ENCODE data around the gene ULK3.
A peak's percentile ranks its signal among the peaks of the same experiment; 100 is the strongest.

ULK3 gene

DNA sequence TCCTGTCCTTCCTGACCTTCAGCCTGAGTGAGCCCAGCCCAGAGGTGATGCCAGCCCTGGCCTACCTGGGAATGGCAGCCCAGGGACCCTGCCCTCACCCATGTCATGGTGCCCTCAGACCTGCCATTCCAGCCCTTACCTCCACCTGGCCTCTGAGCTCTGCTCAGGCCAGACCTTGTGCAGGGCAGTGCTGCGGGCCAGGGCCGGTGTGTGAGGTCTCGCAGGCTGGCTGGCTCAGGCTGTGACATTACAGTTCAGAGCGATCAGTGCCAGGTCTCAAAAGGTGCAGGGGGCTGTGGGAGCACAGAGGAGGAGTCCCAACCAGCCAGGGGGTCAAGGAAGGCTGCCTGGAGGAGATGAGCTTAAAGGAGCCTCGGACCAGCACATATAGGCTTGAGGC, 22.9 kb downstream of the ULK3 start:
- no peak for DNase-seq

DNA sequence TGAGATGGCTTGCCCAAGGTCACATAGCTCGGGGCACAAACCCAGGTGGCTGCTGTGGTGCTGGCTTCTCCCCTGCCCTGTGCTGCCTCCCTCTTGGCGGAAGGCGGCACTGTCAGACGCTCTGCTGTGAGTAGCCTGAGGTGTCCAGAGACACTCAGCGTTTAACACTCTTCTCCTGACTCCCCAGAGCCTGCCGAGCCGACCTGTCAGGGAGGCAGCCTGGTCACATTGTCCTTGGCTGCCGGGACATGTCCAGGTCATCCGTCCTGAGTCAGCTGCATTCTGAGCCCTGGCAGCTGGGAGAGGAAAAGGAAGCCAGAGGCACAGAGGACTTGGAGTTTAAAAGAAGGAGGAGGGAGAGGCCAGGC, 25.6 kb downstream of the ULK3 start:
- no peak for DNase-seq

DNA sequence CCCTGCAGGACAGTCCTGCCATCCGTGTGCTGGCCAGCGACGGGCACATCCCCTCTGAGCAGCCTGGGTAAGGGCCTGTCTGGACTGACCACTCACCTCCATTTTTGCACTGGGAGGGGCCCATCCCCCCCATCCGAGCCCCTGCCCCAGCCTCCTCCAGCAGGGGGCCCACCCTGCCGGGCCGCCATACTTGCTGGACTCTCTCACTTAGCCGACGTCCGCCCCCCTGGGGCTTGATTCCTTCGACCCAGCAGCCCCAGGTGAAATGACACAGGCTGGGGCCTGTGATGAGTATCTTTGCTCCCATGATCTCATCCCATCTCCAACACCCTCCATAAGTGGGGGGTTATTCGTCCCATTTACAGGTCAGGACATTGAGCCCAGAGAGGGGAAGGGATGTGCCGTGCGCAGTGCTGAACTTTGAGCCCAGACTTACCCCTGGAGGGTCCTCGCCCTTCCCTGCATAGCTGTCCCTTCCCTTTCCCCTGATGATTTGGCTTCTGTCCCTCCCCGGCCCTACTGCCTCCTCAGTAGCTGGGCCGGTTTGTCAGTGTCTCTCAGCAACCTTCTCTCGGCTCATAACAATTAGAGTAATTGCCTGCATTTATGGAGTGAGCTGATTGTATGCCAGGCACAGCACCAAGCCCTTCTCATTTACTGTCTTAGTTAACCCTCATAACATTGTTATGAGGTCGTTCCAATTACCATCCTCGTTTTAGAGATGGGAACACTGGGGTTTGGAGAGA, 26.2 kb downstream of the ULK3 start:
- DNase-seq, result no peak

DNA sequence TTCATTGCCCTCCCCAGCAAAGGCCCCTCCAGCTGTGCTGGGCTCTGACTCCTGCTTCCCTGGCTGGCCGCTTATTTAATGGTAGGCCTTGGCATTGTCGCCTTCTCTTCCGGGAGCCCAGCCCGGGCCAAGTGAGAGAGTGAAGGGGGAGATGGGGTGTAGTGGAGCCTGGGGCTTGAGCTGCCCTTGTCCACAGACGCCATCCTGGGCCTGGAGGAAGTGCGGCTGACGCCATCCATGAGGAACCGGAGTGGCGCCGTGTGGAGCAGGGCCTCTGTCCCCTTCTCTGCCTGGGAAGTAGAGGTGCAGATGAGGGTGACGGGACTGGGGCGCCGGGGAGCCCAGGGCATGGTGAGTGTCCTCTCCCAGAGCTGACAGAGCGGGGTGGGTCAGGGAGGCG, 27.0 kb downstream of the ULK3 start:
- no peak for DNase-seq

DNA sequence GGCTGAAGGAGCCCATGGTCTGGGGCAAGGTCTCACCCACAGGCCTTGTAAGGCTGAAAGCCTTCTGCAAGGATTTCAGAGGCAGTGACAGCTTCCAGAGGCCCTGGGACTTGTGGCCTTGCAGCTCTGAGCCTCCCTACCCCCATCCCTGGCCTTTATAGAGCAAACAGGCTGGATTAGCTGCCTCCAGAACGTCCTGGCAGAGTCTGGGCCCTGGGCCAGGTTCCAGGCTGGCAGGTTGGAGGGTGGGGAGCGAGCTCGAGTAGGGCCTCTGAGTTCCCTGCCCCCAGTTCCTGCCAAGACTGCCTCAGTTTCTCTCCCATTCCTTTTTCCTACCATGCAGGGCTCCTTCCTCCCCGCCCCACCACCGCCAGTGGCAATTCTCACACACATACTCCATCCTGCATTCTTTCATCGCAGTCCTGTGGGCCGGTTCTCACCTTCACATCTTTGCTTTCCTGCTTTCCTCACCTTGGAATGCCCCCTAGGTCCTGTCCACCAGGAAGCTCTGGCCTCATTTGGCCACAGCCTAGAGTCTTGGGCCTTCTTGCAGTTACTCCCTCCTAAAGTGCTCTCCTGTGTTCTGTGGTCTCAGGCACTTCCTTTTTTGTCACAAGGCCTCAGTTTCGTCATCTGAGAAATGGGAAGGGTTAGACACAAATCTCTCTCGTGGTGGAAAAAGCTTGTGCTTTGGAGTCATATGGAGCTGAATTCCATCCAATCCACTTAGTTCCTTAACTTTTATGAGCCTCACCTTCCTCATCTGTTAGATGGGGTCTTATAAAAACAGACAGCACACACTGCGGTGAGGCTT, 27.6 kb downstream of the ULK3 start:
- no peak for DNase-seq

DNA sequence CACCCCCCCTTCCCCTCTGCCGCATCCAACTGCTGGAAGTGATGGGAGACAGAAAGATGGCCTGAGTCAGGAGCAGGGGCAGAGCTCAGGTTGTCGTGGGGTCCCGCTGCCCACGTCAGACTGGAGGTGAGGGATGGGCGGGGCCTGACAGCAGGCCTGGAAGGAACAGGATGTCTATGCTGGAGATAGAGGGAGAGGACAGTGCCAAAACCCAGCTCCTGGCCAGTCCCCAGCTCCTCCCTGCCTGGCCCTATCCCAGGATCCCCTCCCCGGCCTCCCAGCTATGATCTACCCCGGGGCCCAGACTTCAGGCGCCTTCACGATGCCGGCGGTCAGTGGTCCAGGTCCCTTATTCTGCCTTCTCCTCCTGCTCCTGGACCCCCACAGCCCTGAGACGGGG, 30.4 kb downstream of the ULK3 start, which contains the start of gene LMAN1L:
Gene LMAN1L, plus strand, starts transcription at position 303 of the 400 bp plus-strand sequence. Its CDS starts 20 bp downstream, at position 323.
- DNase-seq, result no peak

DNA sequence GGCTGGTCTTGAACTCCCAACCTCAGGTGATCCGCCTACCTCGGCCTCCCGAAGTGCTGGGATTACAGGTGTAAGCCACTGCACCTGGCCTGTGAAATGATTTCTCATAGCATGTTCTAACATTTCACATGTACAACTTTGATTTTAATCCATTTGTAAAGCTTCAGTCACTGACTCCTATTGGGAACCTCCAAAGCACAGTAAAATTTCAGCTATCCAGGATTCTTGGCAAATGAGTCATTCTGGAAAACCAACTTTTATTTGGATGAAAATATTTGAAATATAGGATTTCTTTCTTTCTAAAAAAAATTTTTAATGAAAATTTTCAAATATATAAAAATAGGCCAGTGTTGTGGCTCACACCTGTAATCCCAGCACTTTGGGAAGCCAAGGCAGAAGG, 33.0 kb downstream of the ULK3 start:
- DNase-seq, result no peak

DNA sequence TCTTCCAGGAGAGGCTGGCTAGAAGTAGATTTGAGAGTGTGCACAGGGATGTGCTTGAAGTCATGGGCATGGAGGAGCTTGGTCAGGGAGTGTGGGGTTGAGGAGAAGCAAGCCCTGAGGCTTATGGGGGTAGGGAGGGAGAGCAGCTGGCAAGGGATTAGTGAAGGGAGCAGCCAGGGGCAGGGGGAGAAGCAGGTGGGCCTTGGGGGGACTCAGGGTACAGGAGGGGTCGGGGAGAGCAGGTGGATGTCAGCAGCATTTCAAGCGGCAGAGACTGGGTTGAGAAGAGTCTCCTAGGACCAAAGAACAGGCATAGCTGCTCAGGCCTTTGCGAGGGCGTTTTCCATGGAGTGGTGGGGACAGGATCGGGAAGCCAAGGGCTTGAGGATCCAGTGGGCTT, 33.7 kb downstream of the ULK3 start:
- no peak for DNase-seq

DNA sequence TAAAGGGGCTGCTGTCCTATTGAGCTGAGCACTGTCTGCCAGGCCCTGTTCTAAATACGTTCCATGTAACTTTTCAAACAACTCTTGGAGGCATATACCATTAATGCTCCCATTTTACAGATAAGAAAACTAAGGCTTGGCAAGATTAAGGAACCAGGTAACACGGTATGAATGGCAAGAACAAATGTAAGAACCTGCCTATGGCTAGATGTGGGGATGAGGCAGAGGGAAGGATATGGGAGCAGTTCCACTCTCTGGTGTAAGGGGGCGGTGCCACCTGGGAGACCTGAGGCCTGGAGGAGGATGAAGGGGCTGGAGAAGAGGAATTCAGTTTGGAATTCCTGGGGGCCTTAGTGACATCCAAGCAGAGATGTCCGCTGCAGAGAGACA, 34.1 kb downstream of the ULK3 start:
- no peak for DNase-seq

DNA sequence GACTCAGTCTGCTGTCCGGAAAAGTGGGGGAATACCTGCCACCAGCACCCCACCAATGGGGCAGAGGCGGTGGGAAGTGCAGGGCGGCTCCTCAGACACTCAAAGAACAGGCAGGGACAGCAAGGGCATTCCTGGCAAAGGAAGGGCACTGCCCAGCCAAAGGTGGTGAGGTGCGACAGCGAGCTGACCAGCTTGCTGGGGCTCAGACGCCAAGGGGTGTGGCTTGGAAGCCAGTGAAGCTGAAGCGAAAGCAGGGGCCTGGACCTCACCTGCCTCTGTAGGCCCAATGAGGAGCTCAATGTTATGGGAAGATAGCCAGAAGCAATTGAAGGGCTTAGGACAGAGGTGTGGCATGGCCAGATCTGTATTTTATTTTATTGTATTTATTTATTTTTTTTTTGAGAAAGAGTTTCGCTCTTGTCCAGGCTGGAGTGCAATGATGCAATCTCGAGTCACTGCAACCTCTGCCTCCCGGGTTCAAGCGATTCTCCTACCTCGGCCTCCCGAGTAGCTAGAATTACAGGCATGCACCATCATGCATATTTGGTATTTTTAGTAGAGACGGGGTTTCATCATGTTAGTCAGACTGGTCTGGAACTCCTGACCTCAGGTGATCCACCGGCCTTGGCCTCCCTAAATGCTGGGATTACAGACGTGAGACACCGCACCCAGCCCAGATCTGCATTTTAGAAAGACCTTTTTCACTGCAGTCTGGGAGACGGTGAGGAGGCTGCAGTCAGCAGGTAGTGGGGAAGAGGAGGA, 34.7 kb downstream of the ULK3 start:
- no peak for DNase-seq

DNA sequence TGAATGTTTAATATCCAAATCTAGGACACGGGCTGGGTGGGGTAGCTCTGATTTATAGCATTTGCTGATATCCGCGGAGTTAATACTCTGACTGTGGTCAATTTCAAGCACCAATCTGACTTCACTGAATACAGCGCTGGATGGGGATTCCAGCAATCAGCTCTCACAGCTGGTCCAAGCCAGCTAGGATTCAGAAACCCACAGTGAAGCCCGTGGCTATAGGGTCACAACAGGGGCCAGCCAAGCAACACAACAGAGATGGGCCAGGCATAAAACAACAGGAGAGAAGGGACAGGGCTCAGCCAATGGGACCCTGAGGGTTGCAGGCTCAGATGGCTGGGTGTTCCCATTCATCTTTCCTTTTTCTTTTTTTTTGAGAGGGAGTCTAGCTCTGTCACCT, 35.7 kb downstream of the ULK3 start:
- no peak for DNase-seq

DNA sequence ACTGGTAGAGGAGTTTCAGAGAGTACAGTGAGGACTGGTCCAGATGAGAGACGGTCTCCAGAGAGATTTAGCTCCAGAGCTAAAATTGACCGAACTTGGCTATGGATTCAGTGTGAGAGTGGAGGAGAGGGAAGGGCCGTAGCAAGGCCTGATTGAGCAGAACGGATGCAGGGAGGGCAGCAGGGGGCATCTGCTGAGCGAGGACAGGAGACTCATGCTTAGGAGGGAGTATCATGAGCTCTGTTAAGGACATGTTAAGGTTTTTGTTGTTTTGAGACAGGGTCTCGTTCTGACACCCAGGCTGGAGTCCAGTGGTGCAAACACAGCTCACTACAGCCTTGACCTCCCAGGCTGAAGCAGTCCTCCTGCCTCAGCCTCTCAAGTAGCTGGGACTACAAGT, 38.0 kb downstream of the ULK3 start:
- DNase-seq, result no peak

DNA sequence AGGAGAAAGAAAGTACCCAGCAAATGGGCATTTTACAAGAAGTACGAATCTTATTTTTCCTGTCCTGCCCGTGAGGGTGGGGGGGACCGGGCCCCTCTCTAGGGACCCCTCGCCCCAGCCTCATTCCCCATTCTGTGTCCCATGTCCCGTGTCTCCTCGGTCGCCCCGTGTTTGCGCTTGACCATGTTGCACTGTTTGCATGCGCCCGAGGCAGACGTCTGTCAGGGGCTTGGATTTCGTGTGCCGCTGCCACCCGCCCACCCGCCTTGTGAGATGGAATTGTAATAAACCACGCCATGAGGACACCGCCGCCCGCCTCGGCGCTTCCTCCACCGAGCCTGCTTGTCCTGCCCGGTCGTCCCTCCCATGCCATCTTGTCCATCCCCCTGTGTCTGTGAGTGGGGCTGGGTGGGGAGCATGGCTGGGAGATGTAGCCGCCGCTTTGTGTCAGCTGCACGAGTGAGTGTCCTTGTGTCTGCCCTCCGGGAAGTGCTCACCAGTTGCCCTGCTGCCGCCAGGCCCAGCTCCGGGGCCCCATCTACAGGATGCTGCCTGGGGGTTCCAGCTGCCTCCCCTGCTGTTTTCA, 40.0 kb downstream of the ULK3 start:
- DNase-seq, result no peak

DNA sequence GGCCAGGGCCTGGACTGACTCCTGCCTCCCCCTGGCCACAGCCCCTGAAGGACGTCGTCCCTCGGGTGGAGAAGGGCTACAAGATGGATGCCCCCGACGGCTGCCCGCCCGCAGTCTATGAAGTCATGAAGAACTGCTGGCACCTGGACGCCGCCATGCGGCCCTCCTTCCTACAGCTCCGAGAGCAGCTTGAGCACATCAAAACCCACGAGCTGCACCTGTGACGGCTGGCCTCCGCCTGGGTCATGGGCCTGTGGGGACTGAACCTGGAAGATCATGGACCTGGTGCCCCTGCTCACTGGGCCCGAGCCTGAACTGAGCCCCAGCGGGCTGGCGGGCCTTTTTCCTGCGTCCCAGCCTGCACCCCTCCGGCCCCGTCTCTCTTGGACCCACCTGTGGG, 40.7 kb downstream of the ULK3 start:
- DNase-seq, result no peak

DNA sequence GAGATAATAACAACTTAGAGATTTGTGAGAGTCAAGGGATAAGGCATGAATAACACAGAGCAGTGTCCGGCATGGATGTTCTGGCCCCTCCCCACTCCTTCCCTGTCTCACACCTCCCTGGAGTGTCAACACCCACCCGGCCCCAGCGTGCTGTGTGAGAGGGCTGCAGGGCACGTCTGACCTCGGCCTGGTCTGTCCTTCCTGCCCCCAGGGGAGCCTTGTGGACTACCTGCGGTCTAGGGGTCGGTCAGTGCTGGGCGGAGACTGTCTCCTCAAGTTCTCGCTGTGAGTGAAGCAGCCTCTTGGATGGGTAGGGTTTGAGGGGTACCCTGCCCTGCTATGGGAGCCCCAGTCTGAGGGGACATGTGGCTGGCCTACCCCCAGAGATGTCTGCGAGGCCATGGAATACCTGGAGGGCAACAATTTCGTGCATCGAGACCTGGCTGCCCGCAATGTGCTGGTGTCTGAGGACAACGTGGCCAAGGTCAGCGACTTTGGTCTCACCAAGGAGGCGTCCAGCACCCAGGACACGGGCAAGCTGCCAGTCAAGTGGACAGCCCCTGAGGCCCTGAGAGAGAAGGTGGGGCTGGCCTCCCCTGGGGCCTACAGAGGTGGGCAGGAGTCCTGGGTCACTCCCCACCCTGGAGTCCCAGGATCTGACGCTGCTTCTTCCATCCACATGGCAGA, 41.5 kb downstream of the ULK3 start:
- DNase-seq, result no peak

DNA sequence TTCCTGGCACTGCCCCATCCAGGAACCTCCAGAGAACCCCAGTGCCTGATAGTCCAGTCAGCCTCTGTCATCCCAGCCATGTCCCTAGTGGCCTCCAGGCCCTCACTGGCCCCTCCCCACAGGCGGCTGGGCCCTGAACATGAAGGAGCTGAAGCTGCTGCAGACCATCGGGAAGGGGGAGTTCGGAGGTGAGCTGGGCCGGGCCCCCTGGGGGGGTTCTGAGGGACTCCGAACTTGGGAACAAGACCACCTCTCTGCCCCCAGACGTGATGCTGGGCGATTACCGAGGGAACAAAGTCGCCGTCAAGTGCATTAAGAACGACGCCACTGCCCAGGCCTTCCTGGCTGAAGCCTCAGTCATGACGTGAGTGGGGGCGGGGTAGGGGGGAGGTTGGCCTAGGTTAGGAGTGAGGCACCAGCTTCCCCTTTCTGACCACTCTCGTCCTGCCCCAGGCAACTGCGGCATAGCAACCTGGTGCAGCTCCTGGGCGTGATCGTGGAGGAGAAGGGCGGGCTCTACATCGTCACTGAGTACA, 42.3 kb downstream of the ULK3 start:
- no peak for DNase-seq

DNA sequence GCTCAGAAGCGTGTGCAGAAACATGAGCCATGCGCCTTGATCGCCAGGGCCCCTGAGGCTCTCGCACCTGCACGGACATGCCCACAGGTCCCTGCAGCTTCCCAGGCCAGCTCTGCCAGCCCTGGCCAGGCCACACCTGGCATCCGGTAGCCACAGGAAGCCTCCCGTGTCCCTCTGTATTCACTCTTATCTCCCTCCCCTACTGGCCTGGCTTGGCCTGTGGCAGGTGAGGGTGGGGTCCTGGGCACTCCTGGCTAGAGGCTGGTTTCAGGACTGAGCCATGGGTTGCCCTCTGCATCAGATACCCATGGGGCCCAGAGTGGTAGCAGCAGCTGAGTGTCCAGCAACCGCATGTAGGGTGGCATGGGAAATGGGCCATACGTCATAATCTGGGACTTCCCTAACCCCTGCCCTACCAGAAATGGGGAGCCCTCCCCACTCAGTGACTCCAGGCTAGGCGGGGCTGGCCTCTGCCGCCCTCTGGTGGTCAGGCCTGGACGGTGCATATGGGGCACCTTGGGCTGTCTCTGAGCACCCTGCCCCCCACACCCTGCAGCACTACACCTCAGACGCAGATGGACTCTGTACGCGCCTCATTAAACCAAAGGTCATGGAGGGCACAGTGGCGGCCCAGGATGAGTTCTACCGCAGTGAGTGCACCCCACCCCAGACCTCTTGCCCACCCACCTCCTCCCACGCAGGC, 42.9 kb downstream of the ULK3 start:
- DNase-seq, result peak; percentile 76

DNA sequence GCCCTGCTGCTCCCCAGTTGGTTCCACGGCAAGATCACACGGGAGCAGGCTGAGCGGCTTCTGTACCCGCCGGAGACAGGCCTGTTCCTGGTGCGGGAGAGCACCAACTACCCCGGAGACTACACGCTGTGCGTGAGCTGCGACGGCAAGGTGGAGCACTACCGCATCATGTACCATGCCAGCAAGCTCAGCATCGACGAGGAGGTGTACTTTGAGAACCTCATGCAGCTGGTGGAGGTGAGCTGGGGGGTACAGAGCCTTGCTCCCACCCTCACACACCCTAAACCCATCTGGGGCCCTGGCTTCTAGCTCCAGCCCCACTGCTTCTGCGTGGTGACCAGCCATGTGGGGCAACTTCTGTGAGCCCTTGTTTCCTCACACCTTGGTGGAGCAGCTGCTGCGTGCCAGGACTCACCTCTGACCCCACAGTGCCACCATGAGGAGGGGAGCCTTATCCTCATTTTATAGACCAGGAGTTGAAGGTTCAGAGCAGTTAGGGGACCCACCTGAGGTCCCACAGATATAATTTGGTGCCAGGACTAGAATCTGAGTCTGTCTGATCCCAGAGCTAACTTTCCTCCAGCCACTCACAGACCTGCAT, 43.6 kb downstream of the ULK3 start:
- no peak for DNase-seq

DNA sequence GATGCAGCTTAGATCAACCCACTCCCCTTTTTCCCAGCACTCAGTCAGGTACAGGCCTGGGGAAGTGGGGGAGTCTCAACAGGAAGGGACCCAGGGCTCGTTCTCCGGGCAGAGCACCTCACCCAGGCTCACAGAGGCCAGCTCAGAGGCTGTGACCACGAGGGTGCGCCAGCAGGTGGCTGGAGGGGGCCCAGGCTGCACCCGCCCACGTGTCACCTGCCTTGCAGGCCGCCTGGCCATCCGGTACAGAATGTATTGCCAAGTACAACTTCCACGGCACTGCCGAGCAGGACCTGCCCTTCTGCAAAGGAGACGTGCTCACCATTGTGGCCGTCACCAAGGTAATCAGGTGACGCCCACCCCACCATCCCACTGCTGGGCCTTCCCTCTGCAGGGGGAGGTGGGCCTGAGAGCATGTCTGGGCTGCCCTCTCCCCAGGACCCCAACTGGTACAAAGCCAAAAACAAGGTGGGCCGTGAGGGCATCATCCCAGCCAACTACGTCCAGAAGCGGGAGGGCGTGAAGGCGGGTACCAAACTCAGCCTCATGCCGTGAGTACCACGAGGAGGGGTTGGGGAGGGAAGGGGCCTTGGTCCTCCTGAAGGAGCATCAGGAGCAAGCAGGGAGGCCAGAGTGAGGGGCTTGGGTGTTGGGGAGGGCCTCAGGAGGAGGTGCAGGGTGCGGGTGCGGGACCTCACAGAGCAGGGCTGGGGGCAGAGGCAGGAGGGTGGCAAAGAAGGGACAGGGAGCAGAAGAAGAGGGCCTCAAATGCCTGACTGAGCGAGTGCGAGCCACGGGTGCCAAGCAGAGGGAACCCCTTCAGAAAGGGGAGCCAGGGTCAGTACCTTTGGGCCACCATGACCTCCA, 44.3 kb downstream of the ULK3 start:
- DNase-seq, result no peak

DNA sequence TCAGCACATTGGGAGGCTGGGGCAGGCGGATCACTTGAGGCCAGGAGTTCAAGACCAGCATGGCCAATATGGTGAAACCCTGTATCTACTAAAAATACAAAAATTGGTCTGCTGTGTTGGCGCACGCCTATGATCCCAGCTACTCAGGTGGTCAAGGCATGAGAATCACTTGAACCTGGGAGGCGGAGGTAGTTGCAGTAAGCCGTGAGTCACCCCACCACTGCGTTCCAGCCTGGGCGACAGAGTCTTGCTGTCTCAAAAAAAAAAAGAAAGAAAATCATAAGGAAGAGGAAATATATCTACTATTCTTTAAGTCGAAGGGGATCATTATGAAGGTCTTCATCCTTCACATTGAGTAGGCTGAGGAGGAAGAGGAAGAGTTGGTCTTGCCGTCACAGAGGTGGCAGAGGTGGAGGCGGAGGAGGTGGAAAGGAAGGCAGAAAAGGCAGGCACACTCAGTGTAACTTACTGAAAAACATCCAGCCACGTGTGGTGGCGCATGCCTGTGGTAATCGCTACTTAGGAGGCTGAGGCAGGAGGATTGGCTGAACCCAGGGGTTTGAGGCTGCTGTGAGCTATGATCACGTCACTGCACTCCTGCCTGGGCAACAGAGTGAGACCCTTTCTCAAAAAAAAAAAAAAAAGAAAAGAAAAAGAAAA, 46.9 kb downstream of the ULK3 start:
- DNase-seq, result no peak

Measured in activated effector memory CD4-positive, alpha-beta T cell treated with Interleukin-2 at 50 U/mL for 16 hours (primary cell).